HepG2 (cell line): ENCODE data around the gene VEGFA. TPM values are rescaled to one million over a fixed set of nuclear protein-coding genes. Genes with fewer than 3 reads are reported as not detected.

Experiments
- DBP ChIP-seq: sonication (generic); formaldehyde crosslinking; IDR thresholded peaks from 2 replicates; pipeline ENCODE4 v1.4.0; 2020; ENCODE audit warnings: missing genetic modification reagents; ENCODE audit errors: not compliant biosample characterization
- HMG20B ChIP-seq: conservative IDR thresholded peaks from 2 replicates; pipeline ENCODE4 v1.6.1; 2016; ENCODE audit warnings: missing genetic modification reagents, missing compliant biosample characterization
- KLF6 ChIP-seq: IDR thresholded peaks from 2 replicates; pipeline ENCODE4 v1.8.0; 2016; ENCODE audit warnings: missing biosample characterization, missing genetic modification reagents
- MLXIP ChIP-seq: sonication (generic); formaldehyde crosslinking; IDR thresholded peaks from 2 replicates; pipeline ENCODE4 v1.9.0; 2021; ENCODE audit warnings: missing genetic modification reagents, borderline replicate concordance
- NFE2 ChIP-seq: sonication (generic); formaldehyde crosslinking; IDR thresholded peaks from 2 replicates; pipeline ENCODE4 v1.4.0; 2020; ENCODE audit warnings: missing genetic modification reagents
- NFYB ChIP-seq: sonication (generic); formaldehyde crosslinking; IDR thresholded peaks from 2 replicates; pipeline ENCODE4 v1.4.0; 2020; ENCODE audit warnings: missing genetic modification reagents
- RCOR2 ChIP-seq: IDR thresholded peaks from 2 replicates; pipeline ENCODE4 v1.6.1; 2016; ENCODE audit warnings: missing biosample characterization, missing genetic modification reagents
- RXRB ChIP-seq: IDR thresholded peaks from 2 replicates; pipeline ENCODE4 v1.6.1; 2016; ENCODE audit warnings: borderline replicate concordance, missing genetic modification reagents, missing compliant biosample characterization
- SAP130 ChIP-seq: IDR thresholded peaks from 2 replicates; pipeline ENCODE4 v1.6.1; 2016; ENCODE audit warnings: low read depth
- SOX6 ChIP-seq, 2 experiments: fragments of 450-650 bp in 1 of 2; sonication (generic) in 1 of 2; formaldehyde crosslinking in 1 of 2; IDR thresholded peaks; 2 replicates each; pipeline versions ENCODE4 v1.4.0 to v1.6.1; 2017 to 2020; ENCODE audit warnings: antibody characterized with exemption in 1 of 2, mild to moderate bottlenecking in 1 of 2, missing genetic modification reagents in 1 of 2
- ZBTB33 ChIP-seq: sonication (generic); formaldehyde crosslinking; IDR thresholded peaks from 2 replicates; pipeline ENCODE4 v1.4.0; 2020; ENCODE audit warnings: missing genetic modification reagents
- ZFP36L2 ChIP-seq: sonication (generic); formaldehyde crosslinking; IDR thresholded peaks from 2 replicates; pipeline ENCODE4 v1.4.0; 2020; ENCODE audit warnings: missing genetic modification reagents
- ZFP37 ChIP-seq: sonication (generic); formaldehyde crosslinking; IDR thresholded peaks from 2 replicates; pipeline ENCODE4 v1.4.0; 2020; ENCODE audit warnings: missing genetic modification reagents, borderline replicate concordance
- ZKSCAN5 ChIP-seq: sonication (generic); formaldehyde crosslinking; IDR thresholded peaks from 2 replicates; pipeline ENCODE4 v1.5.1; 2020; ENCODE audit warnings: mild to moderate bottlenecking, missing genetic modification reagents
- ZNF674 ChIP-seq: sonication (generic); formaldehyde crosslinking; IDR thresholded peaks from 2 replicates; pipeline ENCODE4 v1.5.0; 2020; ENCODE audit warnings: low read depth, mild to moderate bottlenecking, missing genetic modification reagents
- ZNF839 ChIP-seq: sonication (generic); formaldehyde crosslinking; IDR thresholded peaks from 2 replicates; pipeline ENCODE4 v1.4.0; 2020; ENCODE audit warnings: missing genetic modification reagents, mild to moderate bottlenecking, borderline replicate concordance
- ZNF879 ChIP-seq: sonication (generic); formaldehyde crosslinking; IDR thresholded peaks from 2 replicates; pipeline ENCODE4 v1.8.1; 2023; ENCODE audit warnings: missing genetic modification reagents
- ZSCAN21 ChIP-seq: sonication (generic); formaldehyde crosslinking; IDR thresholded peaks from 2 replicates; pipeline ENCODE4 v1.8.0; 2022; ENCODE audit warnings: mild to moderate bottlenecking, missing genetic modification reagents, moderate library complexity, borderline replicate concordance
- polyA plus RNA-seq, 8 experiments: library from polyadenylated mRNA; depleted of rRNA in 3 of 8; stranded (reverse) in 7 of 8; unstranded in 1 of 8; fragments of >200 nt; fragmentation: Illumina TruSeq in 4 of 8; extraction: Trizol in 4 of 8; gene quantifications; 2 replicates each; pipeline versions ENCODE4 v1.2.1 to v1.2.3, GENCODE V29; 2011 to 2016; ENCODE audit warnings: low read depth in 4 of 8, missing spikeins in 1 of 8, mixed read lengths in 1 of 8; ENCODE audit not compliant: insufficient read depth in 1 of 8
- total RNA-seq, 5 experiments: library from RNA; depleted of rRNA; stranded (reverse); fragments of >200 nt; fragmentation: Illumina TruSeq; extraction: Trizol; gene quantifications; 2 replicates each; pipeline ENCODE4 v1.2.3, GENCODE V29; 2016; ENCODE audit warnings: low read depth in 1 of 5
- TF ChIP-seq, protein P1 (sequence below): sonication (generic); formaldehyde crosslinking; IDR thresholded peaks from 2 replicates; pipeline ENCODE4 v1.5.1; 2020; ENCODE audit warnings: mild to moderate bottlenecking, missing genetic modification reagents, moderate library complexity
- TF ChIP-seq, protein P2 (sequence below): sonication (generic); formaldehyde crosslinking; IDR thresholded peaks from 2 replicates; pipeline ENCODE4 v1.4.0; 2020; ENCODE audit warnings: mild to moderate bottlenecking, missing genetic modification reagents
- TF ChIP-seq, protein P3 (sequence below): sonication (generic); formaldehyde crosslinking; IDR thresholded peaks from 2 replicates; pipeline ENCODE4 v1.8.1; 2023; ENCODE audit warnings: mild to moderate bottlenecking, missing genetic modification reagents, borderline replicate concordance
- TF ChIP-seq, protein P4 (sequence below): sonication (generic); formaldehyde crosslinking; IDR thresholded peaks from 2 replicates; pipeline ENCODE4 v1.4.0; 2020; ENCODE audit warnings: missing genetic modification reagents, borderline replicate concordance

Gene VEGFA
- total and polyA plus RNA-seq, 2 of the 13 experiments (the other 11 are each of a cell fraction or from before 2014, with no cell fraction given) = 68.1 to 629 TPM

GRCh38 chr6:43817192-43817591, 47.2 kb downstream of the VEGFA start (continued):
- TF ChIP-seq NFE2 (CRISPR knock-in tag) = peak; percentile 56; the same call in 1 of the 2 replicates
- TF ChIP-seq, protein P1, sequence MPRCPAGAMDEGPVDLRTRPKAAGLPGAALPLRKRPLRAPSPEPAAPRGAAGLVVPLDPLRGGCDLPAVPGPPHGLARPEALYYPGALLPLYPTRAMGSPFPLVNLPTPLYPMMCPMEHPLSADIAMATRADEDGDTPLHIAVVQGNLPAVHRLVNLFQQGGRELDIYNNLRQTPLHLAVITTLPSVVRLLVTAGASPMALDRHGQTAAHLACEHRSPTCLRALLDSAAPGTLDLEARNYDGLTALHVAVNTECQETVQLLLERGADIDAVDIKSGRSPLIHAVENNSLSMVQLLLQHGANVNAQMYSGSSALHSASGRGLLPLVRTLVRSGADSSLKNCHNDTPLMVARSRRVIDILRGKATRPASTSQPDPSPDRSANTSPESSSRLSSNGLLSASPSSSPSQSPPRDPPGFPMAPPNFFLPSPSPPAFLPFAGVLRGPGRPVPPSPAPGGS (CRISPR knock-in tag) = no peak
- TF ChIP-seq, protein P2, sequence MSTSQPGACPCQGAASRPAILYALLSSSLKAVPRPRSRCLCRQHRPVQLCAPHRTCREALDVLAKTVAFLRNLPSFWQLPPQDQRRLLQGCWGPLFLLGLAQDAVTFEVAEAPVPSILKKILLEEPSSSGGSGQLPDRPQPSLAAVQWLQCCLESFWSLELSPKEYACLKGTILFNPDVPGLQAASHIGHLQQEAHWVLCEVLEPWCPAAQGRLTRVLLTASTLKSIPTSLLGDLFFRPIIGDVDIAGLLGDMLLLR = no peak
- no peak for TF ChIP-seq ZNF674
- TF ChIP-seq ZNF839 = no peak
- TF ChIP-seq ZNF879 (CRISPR knock-in tag) = no peak
- TF ChIP-seq SAP130 (CRISPR knock-in tag) = no peak; the same call in 1 of the 2 replicates
- TF ChIP-seq ZSCAN21 (CRISPR knock-in tag) = no peak
- TF ChIP-seq, protein P3, sequence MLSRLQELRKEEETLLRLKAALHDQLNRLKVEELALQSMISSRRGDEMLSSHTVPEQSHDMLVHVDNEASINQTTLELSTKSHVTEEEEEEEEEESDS (CRISPR knock-in tag) = no peak
- TF ChIP-seq NFYB (CRISPR knock-in tag) = no peak
- no peak; the same call in 1 of the 2 replicates for TF ChIP-seq KLF6
- no peak for TF ChIP-seq SOX6 (IDR thresholded peaks at IDR 0.05)
- peak; percentile 44; the same call in 1 of the 2 replicates for TF ChIP-seq SOX6 (CRISPR knock-in tag; IDR thresholded peaks at IDR 0.05)
- no peak for TF ChIP-seq HMG20B (CRISPR knock-in tag)
- no peak for TF ChIP-seq ZKSCAN5
- TF ChIP-seq RCOR2 (CRISPR knock-in tag) = no peak
- no peak for TF ChIP-seq ZFP37
- peak; percentile 68 for TF ChIP-seq RXRB (CRISPR knock-in tag)
- TF ChIP-seq DBP = no peak
- no peak for TF ChIP-seq MLXIP (CRISPR knock-in tag)
- TF ChIP-seq ZBTB33 (CRISPR knock-in tag) = no peak
- TF ChIP-seq ZFP36L2 (CRISPR knock-in tag) = no peak
- TF ChIP-seq, protein P4, sequence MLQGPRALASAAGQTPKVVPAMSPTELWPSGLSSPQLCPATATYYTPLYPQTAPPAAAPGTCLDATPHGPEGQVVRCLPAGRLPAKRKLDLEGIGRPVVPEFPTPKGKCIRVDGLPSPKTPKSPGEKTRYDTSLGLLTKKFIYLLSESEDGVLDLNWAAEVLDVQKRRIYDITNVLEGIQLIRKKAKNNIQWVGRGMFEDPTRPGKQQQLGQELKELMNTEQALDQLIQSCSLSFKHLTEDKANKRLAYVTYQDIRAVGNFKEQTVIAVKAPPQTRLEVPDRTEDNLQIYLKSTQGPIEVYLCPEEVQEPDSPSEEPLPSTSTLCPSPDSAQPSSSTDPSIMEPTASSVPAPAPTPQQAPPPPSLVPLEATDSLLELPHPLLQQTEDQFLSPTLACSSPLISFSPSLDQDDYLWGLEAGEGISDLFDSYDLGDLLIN (CRISPR knock-in tag) = no peak
